H9 (cell line): ENCODE results near the gene SMARCC1. TPM values are rescaled to one million over a fixed set of nuclear protein-coding genes. Genes with fewer than 3 reads are reported as not detected.

ENCODE experiments used
- DNase-seq: peaks from one replicate; pipeline ENCODE4 v3.0.0-alpha.2; 2017
- H2AFZ ChIP-seq: one replicate; pipeline ENCODE4 v1.6.1; 2013; ENCODE audit warnings: mild to moderate bottlenecking, low read length, control low read depth, moderate library complexity
- H2AK5ac ChIP-seq: 2 replicates; pipeline ENCODE4 v1.6.1; 2013; ENCODE audit warnings: low read length, control low read depth, mixed read lengths; ENCODE audit not compliant: insufficient read length
- H2BK120ac ChIP-seq: one replicate; pipeline ENCODE4 v1.6.1; 2013; ENCODE audit warnings: low read depth, mild to moderate bottlenecking, low read length, control low read depth, inconsistent platforms; ENCODE audit not compliant: poor library complexity, severe bottlenecking
- H2BK12ac ChIP-seq: 2 replicates; pipeline ENCODE4 v1.6.1; 2013; ENCODE audit warnings: low read length, control low read depth, mixed read lengths, low read depth; ENCODE audit not compliant: insufficient read length
- H2BK15ac ChIP-seq: 2 replicates; pipeline ENCODE4 v1.6.1; 2013; ENCODE audit warnings: low read depth, low read length, control low read depth
- H2BK20ac ChIP-seq: one replicate; pipeline ENCODE4 v1.6.1; 2013; ENCODE audit warnings: low read depth, mild to moderate bottlenecking, low read length, control low read depth, inconsistent platforms; ENCODE audit not compliant: poor library complexity, severe bottlenecking
- H2BK5ac ChIP-seq: 2 replicates; pipeline ENCODE4 v1.6.1; 2013; ENCODE audit warnings: low read length, control low read depth, mixed read lengths; ENCODE audit not compliant: insufficient read length
- H3K14ac ChIP-seq: 2 replicates; pipeline ENCODE4 v1.6.1; 2013; ENCODE audit warnings: low read length, control low read depth; ENCODE audit not compliant: insufficient read depth
- H3K18ac ChIP-seq: 2 replicates; pipeline ENCODE4 v1.6.1; 2013; ENCODE audit warnings: low read depth, mild to moderate bottlenecking, mixed read lengths, low read length, control low read depth; ENCODE audit not compliant: insufficient read length
- H3K23ac ChIP-seq: 2 replicates; pipeline ENCODE4 v1.6.1; 2013; ENCODE audit warnings: low read length, control low read depth, mixed read lengths, low read depth; ENCODE audit not compliant: insufficient read length
- H3K23me2 ChIP-seq: 2 replicates; pipeline ENCODE4 v1.6.1; 2013; ENCODE audit warnings: low read depth, mild to moderate bottlenecking, mixed read lengths, low read length, control low read depth; ENCODE audit not compliant: insufficient read length, poor library complexity, severe bottlenecking
- H3K27ac ChIP-seq: 2 replicates; pipeline ENCODE4 v1.5.1; 2013; ENCODE audit warnings: low read length, control low read depth, mixed read lengths, low read depth; ENCODE audit not compliant: insufficient read length
- H3K27me3 ChIP-seq: 2 replicates; pipeline ENCODE4 v1.6.1; 2013; ENCODE audit warnings: low read length, control low read depth, inconsistent platforms; ENCODE audit not compliant: insufficient read depth
- H3K4ac ChIP-seq: 2 replicates; pipeline ENCODE4 v1.6.1; 2013; ENCODE audit warnings: low read depth, mild to moderate bottlenecking, control low read depth, inconsistent platforms, low read length, moderate library complexity
- H3K4me1 ChIP-seq: 2 replicates; pipeline ENCODE4 v1.6.1; 2013; ENCODE audit warnings: low read length, control low read depth, inconsistent platforms; ENCODE audit not compliant: insufficient read depth
- H3K4me2 ChIP-seq: 2 replicates; pipeline ENCODE4 v1.6.1; 2013; ENCODE audit warnings: low read length, control low read depth, mixed read lengths; ENCODE audit not compliant: insufficient read length, insufficient read depth
- H3K56ac ChIP-seq: 2 replicates; pipeline ENCODE4 v1.6.1; 2013; ENCODE audit warnings: low read depth, mild to moderate bottlenecking, mixed read lengths, low read length, control low read depth; ENCODE audit not compliant: insufficient read length
- H3K79me1 ChIP-seq: 2 replicates; pipeline ENCODE4 v1.6.1; 2013; ENCODE audit warnings: low read depth, mild to moderate bottlenecking, moderate library complexity, low read length, control low read depth, inconsistent platforms; ENCODE audit not compliant: insufficient read depth, poor library complexity, severe bottlenecking
- H3K79me2 ChIP-seq: 2 replicates; pipeline ENCODE4 v1.6.1; 2013; ENCODE audit warnings: low read length, control low read depth, inconsistent platforms; ENCODE audit not compliant: insufficient read depth
- H3K9ac ChIP-seq: 2 replicates; pipeline ENCODE4 v1.6.1; 2013; ENCODE audit warnings: low read length, control low read depth, mixed read lengths; ENCODE audit not compliant: insufficient read length; ENCODE audit errors: extremely low read depth
- H3K9me3 ChIP-seq: one replicate; pipeline ENCODE4 v1.6.1; 2013; ENCODE audit warnings: low read depth, low read length, inconsistent platforms; ENCODE audit not compliant: control insufficient read depth
- H3T11ph ChIP-seq: one replicate; pipeline ENCODE4 v1.6.1; 2013; ENCODE audit warnings: mild to moderate bottlenecking, low read length, control low read depth, inconsistent platforms
- H4K20me1 ChIP-seq: one replicate; pipeline ENCODE4 v1.6.1; 2013; ENCODE audit not compliant: control insufficient read depth, insufficient read length, insufficient read depth
- H4K5ac ChIP-seq: 2 replicates; pipeline ENCODE4 v1.6.1; 2013; ENCODE audit warnings: low read depth, mild to moderate bottlenecking, mixed read lengths, low read length, control low read depth; ENCODE audit not compliant: insufficient read length
- H4K8ac ChIP-seq: replicated peaks from 2 replicates; pipeline ENCODE4 v1.6.1; 2013; ENCODE audit warnings: low read length, control low read depth, mixed read lengths, low read depth; ENCODE audit not compliant: insufficient read length
- H4K91ac ChIP-seq: 2 replicates; pipeline ENCODE4 v1.6.1; 2013; ENCODE audit warnings: low read depth, mild to moderate bottlenecking, moderate library complexity, mixed read lengths, low read length, control low read depth; ENCODE audit not compliant: insufficient read length
- H3K27ac Mint-ChIP-seq, 3 experiments: 2 replicates in 2 of 3; 3 replicates in 1 of 3; pipeline ENCODE4 v1.8.0; 2020 to 2021; ENCODE audit warnings: mixed read lengths in 3 of 3, mild to moderate bottlenecking in 1 of 3, moderate library complexity in 1 of 3
- H3K27me3 Mint-ChIP-seq: 2 replicates; pipeline ENCODE4 v1.8.0; 2021; ENCODE audit warnings: low read depth, mild to moderate bottlenecking, moderate library complexity, mixed read lengths
- H3K36me3 Mint-ChIP-seq, 3 experiments: 2 replicates in 2 of 3; 3 replicates in 1 of 3; pipeline ENCODE4 v1.8.0; 2020 to 2021; ENCODE audit warnings: low read depth in 3 of 3, mixed read lengths in 3 of 3; ENCODE audit not compliant: insufficient read depth in 1 of 3
- H3K4me1 Mint-ChIP-seq, 2 experiments: 2 replicates each; pipeline ENCODE4 v1.8.0; 2020; ENCODE audit warnings: mixed read lengths in 2 of 2
- H3K4me3 Mint-ChIP-seq, 2 experiments: 2 replicates in 1 of 2; 3 replicates in 1 of 2; pipeline ENCODE4 v1.8.0; 2020 to 2021; ENCODE audit warnings: mild to moderate bottlenecking in 2 of 2, mixed read lengths in 2 of 2, moderate library complexity in 1 of 2
- H3K9me3 Mint-ChIP-seq, 2 experiments: 2 replicates in 1 of 2; 3 replicates in 1 of 2; pipeline ENCODE4 v1.8.0; 2020; ENCODE audit warnings: mild to moderate bottlenecking in 2 of 2, mixed read lengths in 2 of 2, moderate library complexity in 1 of 2
- CTCF ChIP-seq: fragments of 200-600 bp; sonication (generic); conservative IDR thresholded peaks from 3 replicates; pipeline ENCODE4 v1.8.0; 2021; ENCODE audit warnings: antibody characterized with exemption, mild to moderate bottlenecking
- WGBS: extraction: QIAGEN DNeasy Blood & Tissue Kit; methylation state at CpG from one replicate; pipeline ENCODE4 v1.1.7; 2013; ENCODE audit warnings: missing lambda C conversion rate, low lambda C conversion rate, mixed read lengths; ENCODE audit not compliant: insufficient read length; ENCODE audit errors: extremely low coverage; 5-methylcytosine and 5-hydroxymethylcytosine counted together
- total RNA-seq: library from RNA; stranded (reverse); gene quantifications from 2 replicates; pipeline ENCODE4 v1.2.1, GENCODE V29; 2021

SMARCC1 gene
- total RNA-seq, 1 experiment from 2014 or later = 274 TPM

GRCh38 chr3:47634996-47635395 lies 146.7 kb downstream of the SMARCC1 start:
- no peak for DNase-seq
- no peak overlapping the region for H3K27ac ChIP-seq
- no CpG with 5 or more reads among the region's 6 CpGs for WGBS

More at GRCh38 chr3:47634996-47635395, 146.7 kb downstream of the SMARCC1 start:
- Mint-ChIP-seq H3K27me3 (no peaks in the 10 kb centered on the region), H3K36me3 (peaks cover 44 to 85% (median 74%) of the 10 kb centered on the region in 3 experiments; a peak in 6 of 7 replicates), H3K9me3 (no peaks in the 10 kb centered on the region), H3K4me3 (no peak overlapping the region), H3K27ac (no peak overlapping the region), H3K4me1 (no peaks in the 10 kb centered on the region)
- no peak overlapping the region for H3K23ac ChIP-seq
- no peak overlapping the region for H3T11ph ChIP-seq
- no peak overlapping the region for H3K56ac ChIP-seq
- no peaks in the 10 kb centered on the region for H3K4me1 ChIP-seq
- H4K5ac ChIP-seq = no peak overlapping the region
- H4K8ac ChIP-seq = no peak overlapping the region
- H2BK15ac ChIP-seq = no peak overlapping the region
- H3K4me2 ChIP-seq = no peak overlapping the region
- no peak overlapping the region for H3K9ac ChIP-seq
- H3K9me3 ChIP-seq = no peaks in the 10 kb centered on the region
- no peaks in the 10 kb centered on the region for H3K23me2 ChIP-seq
- H2BK5ac ChIP-seq = no peak overlapping the region
- no peak overlapping the region for H2BK120ac ChIP-seq
- H3K79me2 ChIP-seq = no peaks in the 10 kb centered on the region
- H3K79me1 ChIP-seq = no peaks in the 10 kb centered on the region
- no peak overlapping the region for H4K91ac ChIP-seq
- no peak overlapping the region for H3K4ac ChIP-seq
- H2AK5ac ChIP-seq = no peak overlapping the region
- no peak overlapping the region for H3K14ac ChIP-seq
- H3K27me3 ChIP-seq = no peaks in the 10 kb centered on the region
- no peak overlapping the region for H2AFZ ChIP-seq
- no peaks in the 10 kb centered on the region for H4K20me1 ChIP-seq
- no peak overlapping the region for H2BK20ac ChIP-seq
- no peak for TF ChIP-seq CTCF
- H2BK12ac ChIP-seq = no peak overlapping the region
- no peak overlapping the region for H3K18ac ChIP-seq
